ENCODE data around the gene RBM47.

Gene RBM47

GRCh38 chr4:40526741-40527140 lies 102.9 kb downstream of the RBM47 start:
- no peak overlapping the region for H3K4me3 ChIP-seq (ENCODE audit: low read length in 2 of 2)
- DNase-seq (ENCODE audit: low spot score) = no peak
- no CpG with 5 or more reads among the region's 1 CpG for WGBS, 2 donors (ENCODE audit: extremely low coverage in 2 of 2, insufficient read length in 2 of 2, insufficient replicate concordance in 1 of 2)
- H2BK12ac ChIP-seq (ENCODE audit: low read length) = no peak overlapping the region
- no peak overlapping the region for H2BK15ac ChIP-seq (ENCODE audit: low read length)
- no peak overlapping the region for H2BK120ac ChIP-seq (ENCODE audit: low read depth, low read length)
- H2AK5ac ChIP-seq (ENCODE audit: low read depth, low read length) = no peak overlapping the region
- H3K23ac ChIP-seq (ENCODE audit: low read depth, low read length, poor library complexity) = no peak overlapping the region
- H2BK5ac ChIP-seq (ENCODE audit: low read length) = no peak overlapping the region
- H4K8ac ChIP-seq (ENCODE audit: low read depth, low read length) = no peak overlapping the region
- H4K91ac ChIP-seq (ENCODE audit: low read depth, low read length, poor library complexity) = no peak overlapping the region
- H3K18ac ChIP-seq (ENCODE audit: low read length) = no peak overlapping the region
- H3K27ac ChIP-seq (replicated peaks; ENCODE audit: low read length) = no peak overlapping the region
- H3K14ac ChIP-seq (ENCODE audit: low read length) = no peak overlapping the region
- H3K79me1 ChIP-seq (ENCODE audit: low read depth, low read length) = no peaks in the 10 kb centered on the region
- H3K4me1 ChIP-seq (ENCODE audit: control insufficient read depth in 2 of 2, insufficient read depth in 1 of 2, low read depth in 1 of 2, low read length in 2 of 2) = peaks cover 0 to 1% of the 10 kb centered on the region in 2 donors
- no peak overlapping the region for H2AFZ ChIP-seq (ENCODE audit: low read length)
- no peak overlapping the region for H3K9ac ChIP-seq (ENCODE audit: low read depth, low read length, poor library complexity)
- H3K36me3 ChIP-seq (replicated peaks in 1 of 2; ENCODE audit: control insufficient read depth in 2 of 2, insufficient read depth in 2 of 2, low read length in 2 of 2) = no peaks in the 10 kb centered on the region
- no peaks in the 10 kb centered on the region for H3K9me3 ChIP-seq (replicated peaks in 1 of 2; ENCODE audit: control insufficient read depth in 2 of 2, insufficient read depth in 1 of 2, low read depth in 1 of 2, low read length in 2 of 2)
- H3K27me3 ChIP-seq (ENCODE audit: control insufficient read depth in 3 of 3, insufficient read depth in 3 of 3, low read depth in 1 of 3, low read length in 3 of 3) = no peaks in the 10 kb centered on the region
- H3K4ac ChIP-seq (ENCODE audit: low read length) = no peak overlapping the region
- H3K4me2 ChIP-seq (ENCODE audit: insufficient read depth, low read length, poor library complexity, severe bottlenecking) = no peak overlapping the region

DNA sequence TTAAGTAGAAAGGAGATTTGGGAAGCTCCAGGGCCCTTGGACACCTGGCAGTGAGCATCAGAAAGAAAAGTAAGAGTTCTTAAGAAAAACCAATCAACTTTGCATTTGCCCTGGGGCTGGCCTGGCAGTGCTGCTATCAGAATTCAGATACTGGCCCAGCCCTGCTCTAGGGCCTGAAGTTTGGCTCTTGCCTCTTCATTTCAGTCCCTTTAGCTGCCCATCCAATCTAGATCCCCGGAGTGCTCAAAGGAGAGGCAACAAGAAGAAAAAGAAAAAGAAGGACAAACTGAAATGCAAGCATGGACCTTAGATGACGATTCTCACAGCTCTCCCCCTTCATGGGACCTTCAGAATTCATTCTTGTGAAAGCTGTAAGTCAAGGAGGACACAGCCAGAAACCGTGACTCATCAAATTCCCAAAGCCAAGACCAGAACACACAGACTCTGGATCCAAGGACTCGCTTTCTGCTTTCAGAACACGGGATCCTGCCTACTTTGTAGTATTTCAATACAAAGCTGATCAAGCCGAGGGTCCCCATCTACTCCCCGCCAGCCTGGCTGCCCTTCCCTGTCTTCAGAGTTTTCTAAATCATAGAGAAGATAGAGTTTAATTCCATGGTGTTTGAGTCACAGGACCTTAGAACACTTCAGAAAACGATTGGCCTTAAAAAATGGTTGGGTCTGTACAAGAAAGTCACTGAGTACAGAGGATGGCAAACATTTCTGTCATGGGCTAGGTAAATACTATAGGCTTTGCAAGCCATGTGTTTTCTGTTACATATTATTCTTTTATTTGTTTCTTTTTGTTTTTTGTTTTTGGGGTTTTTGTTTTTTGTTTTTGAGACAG lies 103.7 kb downstream of the RBM47 start:
- Histone ChIP-seq H3K4me1 (ENCODE audit: control insufficient read depth in 2 of 2, insufficient read depth in 1 of 2, low read depth in 1 of 2, low read length in 2 of 2) (peaks cover 0 to 1% of the 10 kb centered on the region in 2 donors), H2BK5ac (ENCODE audit: low read length) (no peak overlapping the region), H3K9me3 (replicated peaks in 1 of 2; ENCODE audit: control insufficient read depth in 2 of 2, insufficient read depth in 1 of 2, low read depth in 1 of 2, low read length in 2 of 2) (no peaks in the 10 kb centered on the region), H2AK5ac (ENCODE audit: low read depth, low read length) (no peak overlapping the region), H3K9ac (ENCODE audit: low read depth, low read length, poor library complexity) (no peak overlapping the region), H3K79me1 (ENCODE audit: low read depth, low read length) (no peaks in the 10 kb centered on the region), H2BK12ac (ENCODE audit: low read length) (no peak overlapping the region), H2BK15ac (ENCODE audit: low read length) (no peak overlapping the region), H3K4ac (ENCODE audit: low read length) (no peak overlapping the region), H3K23ac (ENCODE audit: low read depth, low read length, poor library complexity) (no peak overlapping the region), H3K18ac (ENCODE audit: low read length) (no peak overlapping the region), H3K27me3 (ENCODE audit: control insufficient read depth in 3 of 3, insufficient read depth in 3 of 3, low read depth in 1 of 3, low read length in 3 of 3) (no peaks in the 10 kb centered on the region), H3K4me3 (ENCODE audit: low read length in 2 of 2) (no peak overlapping the region), H2AFZ (ENCODE audit: low read length) (peak overlapping the region; percentile 19), H4K8ac (ENCODE audit: low read depth, low read length) (no peak overlapping the region), H3K14ac (ENCODE audit: low read length) (no peak overlapping the region), H3K4me2 (ENCODE audit: insufficient read depth, low read length, poor library complexity, severe bottlenecking) (no peak overlapping the region), H3K36me3 (replicated peaks in 1 of 2; ENCODE audit: control insufficient read depth in 2 of 2, insufficient read depth in 2 of 2, low read length in 2 of 2) (no peaks in the 10 kb centered on the region), H4K91ac (ENCODE audit: low read depth, low read length, poor library complexity) (no peak overlapping the region), H2BK120ac (ENCODE audit: low read depth, low read length) (no peak overlapping the region), H3K27ac (replicated peaks; ENCODE audit: low read length) (no peak overlapping the region)
- no CpG with 5 or more reads among the region's 8 CpGs for WGBS, 2 donors (ENCODE audit: extremely low coverage in 2 of 2, insufficient read length in 2 of 2, insufficient replicate concordance in 1 of 2)
- no peak for DNase-seq (ENCODE audit: low spot score)

DNA sequence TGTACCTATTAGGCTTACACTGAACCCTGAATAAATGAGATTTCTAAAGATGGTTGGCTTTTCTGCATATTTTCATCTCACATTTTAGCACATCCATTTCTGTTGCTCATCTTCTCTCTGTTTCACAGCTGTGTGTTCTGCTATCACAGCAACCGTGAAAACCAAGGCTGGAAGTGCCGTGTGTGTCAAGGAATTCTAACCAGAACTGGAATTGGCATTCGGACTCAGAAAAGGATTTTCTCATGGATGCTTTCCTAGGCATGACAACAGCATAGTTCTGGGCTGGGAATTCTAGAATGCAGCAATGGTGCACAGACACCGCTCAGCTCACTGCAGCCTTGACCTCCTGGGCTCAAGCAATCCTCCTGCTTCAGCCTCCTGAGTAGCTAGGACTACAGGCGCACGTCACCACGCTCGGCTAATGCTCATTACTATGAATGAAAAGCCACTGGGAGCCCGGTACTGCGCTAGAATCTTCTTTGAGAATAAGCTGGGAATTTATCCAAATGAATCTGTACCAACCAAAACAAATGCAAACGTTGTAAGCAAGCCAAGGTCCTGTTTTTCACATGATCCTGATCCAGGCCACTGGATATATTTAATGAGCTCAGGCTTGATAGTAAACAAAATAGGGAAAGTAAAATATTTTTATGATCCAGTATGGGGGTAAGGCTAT lies 105.2 kb downstream of the RBM47 start:
- Histone ChIP-seq H3K4me2 (ENCODE audit: insufficient read depth, low read length, poor library complexity, severe bottlenecking) (no peak overlapping the region), H3K23ac (ENCODE audit: low read depth, low read length, poor library complexity) (no peak overlapping the region), H2AK5ac (ENCODE audit: low read depth, low read length) (no peak overlapping the region), H2BK15ac (ENCODE audit: low read length) (no peak overlapping the region), H3K18ac (ENCODE audit: low read length) (no peak overlapping the region), H3K4me3 (ENCODE audit: low read length in 2 of 2) (no peak overlapping the region), H3K27me3 (ENCODE audit: control insufficient read depth in 3 of 3, insufficient read depth in 3 of 3, low read depth in 1 of 3, low read length in 3 of 3) (no peaks in the 10 kb centered on the region), H3K9me3 (replicated peaks in 1 of 2; ENCODE audit: control insufficient read depth in 2 of 2, insufficient read depth in 1 of 2, low read depth in 1 of 2, low read length in 2 of 2) (no peaks in the 10 kb centered on the region), H2AFZ (ENCODE audit: low read length) (no peak overlapping the region), H2BK120ac (ENCODE audit: low read depth, low read length) (no peak overlapping the region), H3K9ac (ENCODE audit: low read depth, low read length, poor library complexity) (no peak overlapping the region), H3K14ac (ENCODE audit: low read length) (no peak overlapping the region), H2BK12ac (ENCODE audit: low read length) (no peak overlapping the region), H3K27ac (replicated peaks; ENCODE audit: low read length) (no peak overlapping the region), H3K4ac (ENCODE audit: low read length) (no peak overlapping the region), H3K79me1 (ENCODE audit: low read depth, low read length) (no peaks in the 10 kb centered on the region), H3K36me3 (replicated peaks in 1 of 2; ENCODE audit: control insufficient read depth in 2 of 2, insufficient read depth in 2 of 2, low read length in 2 of 2) (no peaks in the 10 kb centered on the region), H3K4me1 (ENCODE audit: control insufficient read depth in 2 of 2, insufficient read depth in 1 of 2, low read depth in 1 of 2, low read length in 2 of 2) (peaks cover 0 to 1% of the 10 kb centered on the region in 2 donors), H4K91ac (ENCODE audit: low read depth, low read length, poor library complexity) (peak overlapping the region; percentile 43), H2BK5ac (ENCODE audit: low read length) (no peak overlapping the region), H4K8ac (ENCODE audit: low read depth, low read length) (no peak overlapping the region)
- WGBS, 2 donors (ENCODE audit: extremely low coverage in 2 of 2, insufficient read length in 2 of 2, insufficient replicate concordance in 1 of 2) = no CpG with 5 or more reads among the region's 11 CpGs
- DNase-seq (ENCODE audit: low spot score) = no peak

DNA sequence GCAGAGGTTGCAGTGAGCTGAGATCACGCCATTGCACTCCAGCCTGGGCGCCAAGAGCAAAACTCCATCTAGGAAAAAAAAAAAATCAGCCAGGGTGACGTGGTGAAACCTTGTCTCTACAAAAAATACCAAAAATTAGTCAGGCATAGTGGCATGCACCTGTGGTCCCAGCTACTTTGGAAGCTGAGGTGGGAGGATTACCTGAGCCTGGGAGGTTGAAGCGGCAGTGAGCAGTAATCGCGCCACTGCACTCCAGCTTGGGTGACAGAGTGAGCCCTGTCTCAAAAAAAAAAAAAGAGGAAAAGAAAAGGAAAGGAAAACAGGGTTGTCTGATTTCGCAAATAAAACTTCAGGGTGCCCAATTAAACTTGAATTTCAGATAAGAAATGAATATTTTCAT lies 106.1 kb downstream of the RBM47 start:
- Histone ChIP-seq H2AK5ac (ENCODE audit: low read depth, low read length) (no peak overlapping the region), H3K14ac (ENCODE audit: low read length) (no peak overlapping the region), H3K27ac (replicated peaks; ENCODE audit: low read length) (no peak overlapping the region), H3K4me2 (ENCODE audit: insufficient read depth, low read length, poor library complexity, severe bottlenecking) (no peak overlapping the region), H4K8ac (ENCODE audit: low read depth, low read length) (no peak overlapping the region), H2BK5ac (ENCODE audit: low read length) (no peak overlapping the region), H3K18ac (ENCODE audit: low read length) (no peak overlapping the region), H3K4me1 (ENCODE audit: control insufficient read depth in 2 of 2, insufficient read depth in 1 of 2, low read depth in 1 of 2, low read length in 2 of 2) (peaks cover 0 to 1% of the 10 kb centered on the region in 2 donors), H4K91ac (ENCODE audit: low read depth, low read length, poor library complexity) (no peak overlapping the region), H3K79me1 (ENCODE audit: low read depth, low read length) (no peaks in the 10 kb centered on the region), H3K23ac (ENCODE audit: low read depth, low read length, poor library complexity) (no peak overlapping the region), H3K27me3 (ENCODE audit: control insufficient read depth in 3 of 3, insufficient read depth in 3 of 3, low read depth in 1 of 3, low read length in 3 of 3) (no peaks in the 10 kb centered on the region), H2BK120ac (ENCODE audit: low read depth, low read length) (no peak overlapping the region), H3K36me3 (replicated peaks in 1 of 2; ENCODE audit: control insufficient read depth in 2 of 2, insufficient read depth in 2 of 2, low read length in 2 of 2) (no peaks in the 10 kb centered on the region), H2BK15ac (ENCODE audit: low read length) (no peak overlapping the region), H2AFZ (ENCODE audit: low read length) (no peak overlapping the region), H3K4ac (ENCODE audit: low read length) (no peak overlapping the region), H3K9me3 (replicated peaks in 1 of 2; ENCODE audit: control insufficient read depth in 2 of 2, insufficient read depth in 1 of 2, low read depth in 1 of 2, low read length in 2 of 2) (no peaks in the 10 kb centered on the region), H2BK12ac (ENCODE audit: low read length) (no peak overlapping the region), H3K9ac (ENCODE audit: low read depth, low read length, poor library complexity) (no peak overlapping the region), H3K4me3 (ENCODE audit: low read length in 2 of 2) (no peak overlapping the region)
- WGBS, 2 donors (ENCODE audit: extremely low coverage in 2 of 2, insufficient read length in 2 of 2, insufficient replicate concordance in 1 of 2) = no CpG with 5 or more reads among the region's 7 CpGs
- no peak for DNase-seq (ENCODE audit: low spot score)

Measured in neuronal stem cell (in vitro differentiated cells).